Activated CD8-positive, alpha-beta memory T cell treated with anti-CD3 and anti-CD28 coated beads for 48 hours (primary cell): Measurements from ENCODE around the gene ERMARD.

ENCODE experiments used
- DNase-seq, 3 experiments: peaks; one replicate each; pipeline ENCODE4 v3.0.0-alpha.2; 2020; ENCODE audit warnings: low read depth in 2 of 3, low spot score in 2 of 3

Gene ERMARD

GRCh38 chr6:169751242-169752073 lies at the start of gene ERMARD, which contains the start of gene DYNLT2:
Gene ERMARD (plus strand): TSS chr6:169751622. CDS start chr6:169751658, 36 bp downstream.
Gene DYNLT2 (minus strand): TSS chr6:169751572. CDS start chr6:169751458, 114 bp downstream.
- peak; percentile 88 to 94 (median 92) for DNase-seq

DNA sequence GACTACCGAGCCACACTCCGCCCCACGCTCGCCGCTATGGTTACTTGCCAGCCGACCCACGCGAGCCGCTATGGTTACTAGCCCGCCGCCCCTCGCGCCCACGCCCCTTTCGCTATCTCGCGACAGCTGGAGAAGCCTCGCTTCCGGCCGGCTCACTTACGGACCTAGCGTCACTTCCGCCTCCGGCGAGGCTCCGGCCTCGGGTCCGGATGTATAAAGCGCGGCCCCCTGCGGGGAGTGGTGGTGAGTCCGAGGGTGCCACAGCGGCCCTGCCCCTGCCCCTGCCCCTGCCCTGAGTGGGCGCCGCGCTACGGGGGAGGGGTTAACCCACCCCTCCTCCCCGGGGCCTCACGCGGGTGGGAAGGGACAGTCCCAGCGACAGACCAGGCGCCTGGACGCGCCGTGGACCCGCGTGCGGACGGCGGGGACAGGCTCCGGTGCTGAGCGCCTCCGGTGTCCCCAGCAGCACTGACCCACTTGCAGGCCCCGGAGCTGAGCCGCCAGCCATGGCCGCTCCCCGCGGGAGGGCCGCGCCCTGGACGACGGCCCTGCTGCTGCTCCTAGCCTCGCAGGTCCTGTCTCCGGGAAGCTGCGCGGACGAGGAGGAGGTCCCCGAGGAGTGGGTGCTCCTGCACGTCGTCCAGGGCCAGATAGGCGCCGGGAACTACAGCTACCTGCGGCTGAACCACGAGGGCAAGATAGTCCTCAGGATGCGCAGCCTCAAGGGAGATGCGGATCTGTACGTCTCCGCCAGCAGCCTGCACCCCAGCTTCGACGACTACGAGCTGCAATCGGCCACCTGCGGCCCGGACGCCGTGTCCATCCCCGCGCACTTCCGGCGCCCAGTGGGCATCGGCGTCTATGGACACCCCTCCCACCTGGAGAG lies 49.2 kb upstream of the ERMARD start, which contains the start of the genes C6orf120 and WDR27:
TSS of gene C6orf120 (plus strand) at position 173 of the 886 bp plus-strand sequence. CDS start at position 507, 334 bp downstream.
TSS of gene WDR27 (minus strand) at position 76 of the 886 bp plus-strand sequence. CDS start 13,024 bp downstream, outside the sequence.
- peak; percentile 94 to 97 (median 96) for DNase-seq

DNA sequence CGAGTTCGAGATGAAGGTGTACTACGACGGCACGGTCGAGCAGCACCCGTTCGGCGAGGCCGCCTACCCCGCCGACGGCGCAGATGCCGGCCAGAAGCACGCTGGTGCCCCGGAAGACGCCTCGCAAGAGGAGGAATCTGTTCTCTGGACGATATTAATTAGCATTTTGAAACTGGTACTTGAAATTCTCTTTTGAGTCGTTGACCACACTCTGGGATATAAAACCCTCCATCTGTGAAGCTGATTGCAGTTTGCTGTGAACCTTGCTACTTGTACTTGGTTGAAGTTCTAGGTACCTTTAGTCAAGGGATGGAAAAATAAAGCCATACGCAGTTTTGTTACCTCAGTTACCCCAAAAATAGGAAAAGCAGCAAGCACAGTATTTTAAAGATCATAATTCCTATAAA lies 48.6 kb upstream of the ERMARD start:
- no peak for DNase-seq

GRCh38 chr6:169707772-169708171 lies 43.6 kb upstream of the ERMARD start:
- no peak for DNase-seq

- DNase-seq, result no peak
These were observed 42.1 kb upstream of the ERMARD start for GRCh38 chr6:169709293-169709692.

DNA sequence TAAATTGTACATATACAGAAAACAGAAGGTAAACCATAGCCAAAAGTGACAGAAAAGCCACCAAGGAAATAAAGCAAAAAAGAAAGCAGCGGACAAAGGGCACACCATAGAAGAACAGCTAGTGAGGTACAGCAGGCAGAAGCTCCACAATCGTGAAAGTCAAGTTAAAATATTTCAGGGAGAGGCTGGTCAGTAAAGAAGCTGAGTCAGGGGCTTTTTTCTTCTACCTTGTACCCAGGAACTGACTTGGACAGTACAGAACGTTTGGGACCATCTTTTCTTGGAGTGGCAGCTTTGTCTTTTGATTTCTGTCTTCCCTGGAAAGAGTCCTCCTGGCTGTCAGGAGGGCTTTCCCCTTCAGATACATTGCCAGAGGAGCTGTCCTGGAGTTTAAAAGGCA lies 41.4 kb upstream of the ERMARD start:
- no peak for DNase-seq

DNA sequence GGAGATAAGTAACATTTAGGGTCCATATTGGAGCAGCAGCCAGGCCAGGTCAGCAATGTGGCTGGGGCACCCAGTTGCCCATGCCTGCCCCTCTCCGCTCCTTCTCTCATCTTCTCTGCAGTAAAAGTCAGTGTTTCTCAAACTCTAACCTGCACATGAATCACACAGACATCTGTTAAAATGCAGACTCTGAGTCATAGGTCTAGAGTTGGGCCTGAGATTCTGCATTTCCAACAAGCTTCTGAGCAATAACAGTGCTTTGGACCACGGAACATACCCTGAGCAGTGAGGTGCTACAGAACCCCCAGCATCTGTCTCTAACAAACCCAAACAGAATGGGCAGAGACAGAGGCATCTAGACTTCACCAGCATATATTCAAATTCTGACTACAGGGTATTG lies 37.2 kb upstream of the ERMARD start:
- no peak for DNase-seq

DNA sequence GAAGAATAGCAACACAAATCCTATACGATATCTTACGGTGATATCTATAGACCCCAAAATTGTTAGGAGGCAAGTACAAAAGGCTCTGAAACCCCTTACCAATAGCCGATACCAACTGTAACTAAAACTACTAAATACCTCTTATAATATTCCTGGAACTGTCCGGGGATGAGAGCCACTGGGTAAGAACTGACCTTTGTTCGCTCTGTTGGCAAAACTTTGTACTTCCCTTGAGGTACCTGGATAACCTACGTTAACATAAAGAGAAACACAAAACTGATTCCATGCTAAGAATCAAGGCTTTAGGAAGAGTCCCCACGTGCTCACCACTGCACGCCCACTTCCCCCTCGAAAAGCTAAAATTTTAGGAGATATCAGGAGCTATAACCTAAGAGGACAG lies 36.8 kb upstream of the ERMARD start:
- no peak for DNase-seq

- DNase-seq, result no peak
These were observed 32.3 kb upstream of the ERMARD start for GRCh38 chr6:169719117-169719516.

GRCh38 chr6:169720207-169720855 lies 31.1 kb upstream of the ERMARD start:
- DNase-seq, result no peak

GRCh38 chr6:169722362-169723199 lies 28.8 kb upstream of the ERMARD start:
- peak in 1 of 3 experiments; percentile 27 for DNase-seq

GRCh38 chr6:169723200-169723909 lies 28.1 kb upstream of the ERMARD start:
- peak; percentile 32 to 54 (median 45) for DNase-seq

DNA sequence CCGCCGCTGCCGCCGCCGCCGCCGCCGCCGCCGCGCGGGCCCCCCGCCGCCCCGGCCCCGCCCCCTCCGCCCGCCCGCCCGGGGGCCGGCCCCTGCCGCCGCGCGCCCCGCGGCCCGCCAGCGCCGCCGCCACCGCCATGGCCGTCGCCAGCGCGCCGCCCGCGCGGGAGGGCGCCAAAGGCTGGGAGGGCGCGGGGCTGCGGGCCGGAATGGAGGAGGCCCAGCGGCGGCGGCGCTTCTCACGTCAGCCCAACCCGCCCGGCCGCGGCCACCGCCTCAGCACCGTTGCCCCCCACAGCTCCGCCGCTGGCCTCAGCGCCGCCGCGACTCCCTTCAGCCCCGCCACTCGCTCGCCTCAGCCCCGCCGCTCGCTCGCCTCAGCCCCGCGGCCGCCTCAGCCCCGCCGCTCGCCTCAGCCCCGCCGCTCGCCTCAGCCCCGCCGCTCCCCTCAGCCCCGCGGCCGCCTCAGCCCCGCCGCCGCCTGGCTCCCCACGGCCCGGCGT lies 27.4 kb upstream of the ERMARD start:
- DNase-seq, result peak in 1 of 3 experiments; percentile 12

DNA sequence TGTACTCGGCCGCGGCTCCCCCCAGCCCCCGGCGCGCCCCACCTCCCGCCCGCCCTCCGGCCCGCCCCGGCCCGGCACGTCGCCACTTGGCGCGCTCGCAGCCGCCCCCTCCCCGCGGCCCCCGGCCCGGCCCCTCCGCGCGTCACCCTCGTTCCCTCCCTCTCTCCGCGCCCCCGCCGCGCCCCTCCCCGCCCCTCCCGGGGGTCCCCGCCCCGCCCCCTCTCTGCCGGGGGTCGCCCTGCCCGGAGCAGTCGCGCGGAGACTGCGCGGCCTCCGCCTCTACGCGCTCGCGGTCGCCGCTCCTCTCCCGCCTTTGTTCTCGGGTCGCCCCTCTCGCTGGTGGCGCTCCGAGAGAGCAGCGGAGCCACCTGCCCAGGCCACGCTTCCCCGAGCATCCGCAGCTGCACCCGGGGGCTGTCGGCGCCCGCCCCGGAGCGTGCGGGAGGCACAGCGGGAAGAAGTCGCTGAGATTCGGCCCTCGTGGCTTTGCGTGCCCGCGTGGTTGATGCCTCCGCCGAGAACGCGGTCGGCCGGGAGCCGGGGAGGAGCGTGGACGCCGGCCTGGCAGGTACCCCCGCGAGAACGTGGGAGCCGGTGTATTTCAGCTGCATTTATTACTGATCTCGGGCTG lies 26.8 kb upstream of the ERMARD start, which contains the start of gene PHF10:
TSS of gene PHF10 (minus strand) at position 7 of the 631 bp plus-strand sequence. CDS start 569 bp downstream, outside the sequence.
- DNase-seq, result peak; percentile 44 to 59 (median 48)

GRCh38 chr6:169725125-169726048 lies 26.0 kb upstream of the ERMARD start:
- DNase-seq, result no peak

- no peak for DNase-seq
These were observed 25.4 kb upstream of the ERMARD start for GRCh38 chr6:169726049-169726400.

DNA sequence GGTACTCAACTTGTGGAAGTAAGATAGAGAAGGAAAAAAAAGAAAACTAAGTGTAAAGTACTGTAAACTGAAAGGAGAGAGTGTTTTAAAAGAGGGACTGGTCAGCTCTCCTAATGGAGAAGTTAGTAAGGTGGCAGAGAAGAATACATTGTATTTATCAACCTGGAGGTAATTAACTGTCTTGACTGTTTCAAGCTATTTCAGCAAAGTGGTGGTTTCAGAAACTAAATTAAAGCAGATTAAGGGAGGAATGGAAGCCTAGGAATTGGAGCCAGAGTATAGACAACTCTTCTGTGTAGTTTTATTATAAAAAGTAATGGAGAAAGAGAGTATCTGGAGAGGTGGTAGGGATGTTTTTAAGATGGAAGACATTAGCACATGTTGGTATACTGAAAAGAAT lies 24.5 kb upstream of the ERMARD start:
- DNase-seq, result no peak

- no peak for DNase-seq
These were observed 21.5 kb upstream of the ERMARD start for GRCh38 chr6:169729961-169730360.
